ENCODE measurements around the gene TNFRSF4.

DNA sequence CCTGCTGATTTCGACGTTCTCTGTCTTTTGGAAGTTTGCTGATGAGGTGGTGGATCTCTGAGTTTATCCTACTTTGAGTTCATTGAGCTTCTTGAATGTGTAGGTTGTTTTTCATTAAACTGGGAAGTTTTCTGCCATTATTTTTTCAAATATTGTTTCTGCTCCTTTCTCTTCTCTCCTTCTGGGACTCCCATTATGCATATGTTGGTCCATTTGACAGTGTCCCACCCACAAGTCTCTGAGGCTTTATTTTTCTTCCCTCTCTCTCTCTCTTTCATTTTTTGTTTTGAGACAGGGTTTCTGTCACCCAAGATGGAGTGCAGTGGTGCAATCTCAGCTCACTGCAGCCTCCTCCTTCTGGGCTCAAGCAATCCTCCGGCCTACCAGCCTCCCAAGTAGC lies 19.2 kb downstream of the TNFRSF4 start:
- TF ChIP-seq EZH2 (IDR thresholded peaks at IDR 0.05): no peak
- TF ChIP-seq, protein P1, sequence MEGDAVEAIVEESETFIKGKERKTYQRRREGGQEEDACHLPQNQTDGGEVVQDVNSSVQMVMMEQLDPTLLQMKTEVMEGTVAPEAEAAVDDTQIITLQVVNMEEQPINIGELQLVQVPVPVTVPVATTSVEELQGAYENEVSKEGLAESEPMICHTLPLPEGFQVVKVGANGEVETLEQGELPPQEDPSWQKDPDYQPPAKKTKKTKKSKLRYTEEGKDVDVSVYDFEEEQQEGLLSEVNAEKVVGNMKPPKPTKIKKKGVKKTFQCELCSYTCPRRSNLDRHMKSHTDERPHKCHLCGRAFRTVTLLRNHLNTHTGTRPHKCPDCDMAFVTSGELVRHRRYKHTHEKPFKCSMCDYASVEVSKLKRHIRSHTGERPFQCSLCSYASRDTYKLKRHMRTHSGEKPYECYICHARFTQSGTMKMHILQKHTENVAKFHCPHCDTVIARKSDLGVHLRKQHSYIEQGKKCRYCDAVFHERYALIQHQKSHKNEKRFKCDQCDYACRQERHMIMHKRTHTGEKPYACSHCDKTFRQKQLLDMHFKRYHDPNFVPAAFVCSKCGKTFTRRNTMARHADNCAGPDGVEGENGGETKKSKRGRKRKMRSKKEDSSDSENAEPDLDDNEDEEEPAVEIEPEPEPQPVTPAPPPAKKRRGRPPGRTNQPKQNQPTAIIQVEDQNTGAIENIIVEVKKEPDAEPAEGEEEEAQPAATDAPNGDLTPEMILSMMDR (IDR thresholded peaks at IDR 0.05): no peak
- TF ChIP-seq EZH2phosphoT487 (IDR thresholded peaks at IDR 0.05): no peak
